Tibial artery (tissue), 4 donors: ENCODE results near the gene SSBP4.
A peak's percentile ranks its signal among the peaks of the same experiment; 100 is the strongest.

Experiments
- DNase-seq, 2 donors: peaks; one replicate each; pipeline ENCODE4 v3.0.0-alpha.2; 2019
- H3K27ac ChIP-seq, 2 donors: fragments of 200-600 bp; sonication (generic) in 1 of 2; 1 replicate in 1 of 2; 2 replicates in 1 of 2; pipeline ENCODE4 v1.5.1; 2018 to 2019; ENCODE audit warnings: mild to moderate bottlenecking in 1 of 2
- H3K27me3 ChIP-seq, 2 donors: fragments of 200-600 bp; sonication (generic) in 1 of 2; one replicate each; pipeline versions ENCODE4 v1.5.1 to v1.6.0; 2016 to 2019
- H3K36me3 ChIP-seq, 3 donors: fragments of 200-600 bp; sonication (generic) in 2 of 3; one replicate each; pipeline ENCODE4 v1.5.1; 2016 to 2019; ENCODE audit warnings: mild to moderate bottlenecking in 2 of 3
- H3K4me1 ChIP-seq, 4 donors: fragments of 200-600 bp; sonication (generic) in 2 of 4; 1 replicate in 3 of 4; 2 replicates in 1 of 4; pipeline ENCODE4 v1.5.1; 2016 to 2019
- H3K4me3 ChIP-seq, 2 donors: fragments of 200-600 bp; sonication (generic) in 1 of 2; 1 replicate in 1 of 2; 2 replicates in 1 of 2; pipeline ENCODE4 v1.5.1; 2018 to 2019; ENCODE audit warnings: mild to moderate bottlenecking in 2 of 2
- H3K9me3 ChIP-seq, 3 donors: fragments of 200-600 bp; sonication (generic) in 1 of 3; one replicate each; pipeline ENCODE4 v1.5.1; 2016 to 2019
- intact Hi-C: fragments of 100-400 bp; cut with DNase I; formaldehyde crosslinking; loops from one replicate; pipeline ENCODE4 v1.15.0; 2023; ENCODE audit warnings: low total_unique reads
- TF ChIP-seq, protein P1 (sequence below), 2 experiments: fragments of 200-600 bp in 1 of 2; fragments of 450-650 bp in 1 of 2; IDR thresholded peaks; one replicate each; pipeline ENCODE4 v1.5.1; 2017 to 2019; ENCODE audit warnings: antibody characterized with exemption in 2 of 2, mild to moderate bottlenecking in 1 of 2, moderate library complexity in 1 of 2

SSBP4 gene

DNA sequence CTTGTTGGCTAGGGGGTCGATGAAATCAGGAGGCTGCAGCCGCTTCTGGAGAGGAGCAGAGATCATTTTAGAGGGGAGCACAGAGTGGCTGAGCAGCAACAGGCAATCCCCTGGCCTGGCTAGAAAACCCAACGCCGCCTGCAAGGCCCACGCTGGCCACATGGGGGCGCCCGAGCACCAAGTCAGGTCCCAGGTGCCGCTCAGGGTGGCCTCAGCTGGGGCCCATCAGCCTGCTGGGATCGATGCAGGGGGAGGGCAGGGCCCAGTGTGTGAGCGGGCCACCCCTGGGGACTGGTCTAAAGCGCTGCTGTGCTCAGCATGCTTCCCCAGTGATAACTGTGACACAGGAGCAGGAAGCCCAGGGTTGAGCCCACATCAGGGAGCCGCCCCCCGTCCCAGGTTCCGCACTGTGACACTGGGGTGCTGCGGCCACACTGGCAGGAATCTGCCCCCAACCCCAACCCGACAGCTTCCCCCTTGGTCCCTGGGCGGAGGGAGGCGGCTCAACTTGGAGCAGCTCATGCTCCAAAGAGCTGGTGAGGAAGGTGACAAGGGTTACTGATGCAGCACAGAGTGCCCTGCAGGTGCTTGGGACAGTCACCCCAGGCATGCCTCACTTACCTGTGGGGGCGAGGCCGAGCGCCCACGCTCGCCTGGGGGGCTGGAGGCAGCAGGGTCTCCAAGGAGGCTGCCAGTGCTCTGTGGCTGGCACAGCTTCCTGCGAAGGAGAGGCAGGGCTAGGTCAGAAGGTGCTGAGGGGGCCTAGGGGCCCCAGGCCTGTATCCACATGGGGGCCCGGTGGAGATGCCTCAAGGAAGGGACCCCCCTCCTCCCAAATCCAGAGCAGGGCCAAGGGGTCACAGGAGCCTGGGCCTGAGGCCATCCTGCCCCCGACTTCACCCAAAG, 32.0 kb downstream of the SSBP4 start:
- TF ChIP-seq, protein P1, sequence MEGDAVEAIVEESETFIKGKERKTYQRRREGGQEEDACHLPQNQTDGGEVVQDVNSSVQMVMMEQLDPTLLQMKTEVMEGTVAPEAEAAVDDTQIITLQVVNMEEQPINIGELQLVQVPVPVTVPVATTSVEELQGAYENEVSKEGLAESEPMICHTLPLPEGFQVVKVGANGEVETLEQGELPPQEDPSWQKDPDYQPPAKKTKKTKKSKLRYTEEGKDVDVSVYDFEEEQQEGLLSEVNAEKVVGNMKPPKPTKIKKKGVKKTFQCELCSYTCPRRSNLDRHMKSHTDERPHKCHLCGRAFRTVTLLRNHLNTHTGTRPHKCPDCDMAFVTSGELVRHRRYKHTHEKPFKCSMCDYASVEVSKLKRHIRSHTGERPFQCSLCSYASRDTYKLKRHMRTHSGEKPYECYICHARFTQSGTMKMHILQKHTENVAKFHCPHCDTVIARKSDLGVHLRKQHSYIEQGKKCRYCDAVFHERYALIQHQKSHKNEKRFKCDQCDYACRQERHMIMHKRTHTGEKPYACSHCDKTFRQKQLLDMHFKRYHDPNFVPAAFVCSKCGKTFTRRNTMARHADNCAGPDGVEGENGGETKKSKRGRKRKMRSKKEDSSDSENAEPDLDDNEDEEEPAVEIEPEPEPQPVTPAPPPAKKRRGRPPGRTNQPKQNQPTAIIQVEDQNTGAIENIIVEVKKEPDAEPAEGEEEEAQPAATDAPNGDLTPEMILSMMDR (IDR thresholded peaks at IDR 0.05), result peak; percentile 97 to 98
- intact Hi-C loops, result loop anchor here (5.0 kb wide), 1 partner anchor 131 kb away; no protein-coding TSS in a partner anchor
- H3K4me3 ChIP-seq, result no peak overlapping the region
- peaks cover 0 to 12% (median 5%) of the 10 kb centered on the region in 4 donors for H3K4me1 ChIP-seq
- no peaks in the 10 kb centered on the region for H3K27me3 ChIP-seq
- peak overlapping the region in 1 of 2 donors; percentile 7 for H3K27ac ChIP-seq
- peaks cover 34 to 89% (median 49%) of the 10 kb centered on the region in 3 donors for H3K36me3 ChIP-seq
- peak; percentile 83 to 92 for DNase-seq
- H3K9me3 ChIP-seq, result no peaks in the 10 kb centered on the region

DNA sequence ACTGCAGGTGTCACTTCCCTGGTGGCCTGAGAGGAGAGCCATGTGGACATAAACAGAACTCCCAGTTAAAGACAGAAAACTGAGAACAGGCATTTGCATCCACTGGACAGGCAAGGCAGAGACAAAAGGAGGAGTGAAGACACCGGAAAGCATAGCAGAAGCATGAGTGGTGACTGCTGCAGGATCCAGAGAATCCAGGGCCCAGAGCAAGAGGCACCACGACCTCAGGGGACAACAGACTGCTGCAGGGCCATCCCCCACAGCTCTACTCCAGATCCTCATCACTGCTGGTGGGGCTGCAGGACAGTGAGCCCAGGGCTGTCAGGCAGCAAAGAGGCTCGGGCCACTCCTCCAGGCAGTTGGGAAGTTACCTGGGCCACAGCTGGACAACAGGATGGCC, 33.2 kb downstream of the SSBP4 start:
- no peaks in the 10 kb centered on the region for H3K9me3 ChIP-seq
- H3K4me3 ChIP-seq, result no peak overlapping the region
- intact Hi-C loops, result loop anchor here (5.0 kb wide), 1 partner anchor 130 kb away; no protein-coding TSS in a partner anchor
- no peaks in the 10 kb centered on the region for H3K27me3 ChIP-seq
- TF ChIP-seq, protein P1 (IDR thresholded peaks at IDR 0.05), result no peak
- peaks cover 0 to 22% (median 15%) of the 10 kb centered on the region in 4 donors for H3K4me1 ChIP-seq
- peaks cover 27 to 87% (median 44%) of the 10 kb centered on the region in 3 donors for H3K36me3 ChIP-seq
- no peak overlapping the region for H3K27ac ChIP-seq
- no peak for DNase-seq

DNA sequence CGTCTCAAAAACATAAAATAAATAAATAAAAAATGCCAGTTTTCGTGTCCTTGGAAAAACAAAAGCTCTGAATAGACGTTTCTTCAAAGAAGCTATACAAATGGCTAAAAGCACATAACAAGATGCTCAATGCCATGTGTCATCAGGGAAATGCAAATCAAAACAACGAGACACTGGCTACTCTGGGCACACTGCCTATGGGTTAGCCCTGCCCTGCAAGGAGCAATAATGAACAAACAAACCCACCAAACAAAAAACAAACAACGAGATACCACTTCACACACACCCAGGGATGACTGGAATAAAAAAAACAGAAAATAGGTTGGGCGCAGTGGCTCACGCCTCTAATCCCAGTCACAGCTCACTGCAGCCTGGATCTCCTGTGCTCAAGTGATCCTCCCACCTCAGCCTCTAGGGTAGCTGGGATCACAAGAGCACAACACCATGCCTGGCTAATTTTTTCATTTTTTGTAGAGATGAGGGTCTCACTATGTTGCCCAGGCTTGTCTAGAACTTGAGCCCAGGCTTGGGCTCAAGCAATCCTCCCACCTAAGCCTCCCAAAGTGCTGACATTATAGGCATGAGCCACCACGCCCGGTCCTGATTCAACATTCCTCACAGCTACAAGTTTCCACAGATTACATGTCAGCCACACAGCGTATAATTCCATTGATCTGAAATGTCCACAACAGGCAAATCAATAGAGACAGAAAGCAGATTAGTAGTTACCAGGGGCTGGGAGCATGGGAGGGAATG, 34.2 kb downstream of the SSBP4 start:
- Histone ChIP-seq H3K9me3 (no peaks in the 10 kb centered on the region), H3K4me3 (no peak overlapping the region), H3K27me3 (no peaks in the 10 kb centered on the region), H3K4me1 (peaks cover 0 to 30% (median 21%) of the 10 kb centered on the region in 4 donors), H3K36me3 (peaks cover 22 to 86% (median 50%) of the 10 kb centered on the region in 3 donors), H3K27ac (no peak overlapping the region)
- intact Hi-C loops, result loop anchor here (5.0 kb wide), 1 partner anchor 129 kb away; no protein-coding TSS in a partner anchor
- DNase-seq, result no peak
- TF ChIP-seq, protein P1 (IDR thresholded peaks at IDR 0.05), result no peak

DNA sequence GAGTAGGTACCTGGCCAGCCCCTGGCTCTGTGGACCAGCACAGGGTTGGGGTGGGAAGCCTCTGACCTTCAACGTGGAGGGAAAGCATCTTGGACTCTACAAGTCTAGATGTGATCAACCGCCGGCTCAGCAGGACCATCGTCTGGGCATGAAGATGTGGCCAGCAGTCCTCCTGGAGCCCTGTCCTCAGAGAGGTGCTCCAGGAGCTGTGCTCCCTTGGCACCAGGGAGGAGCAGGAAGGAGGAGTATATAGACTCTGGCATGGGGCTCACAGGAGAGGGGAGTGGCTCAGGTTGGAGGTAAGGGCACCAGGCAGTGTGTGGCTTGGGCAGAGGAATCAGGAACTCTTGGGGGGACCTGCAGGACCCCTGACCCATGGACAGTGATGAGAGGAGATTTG, 37.1 kb downstream of the SSBP4 start:
- Histone ChIP-seq H3K9me3 (no peaks in the 10 kb centered on the region), H3K4me3 (no peak overlapping the region), H3K36me3 (peaks cover 0 to 73% (median 46%) of the 10 kb centered on the region in 3 donors), H3K4me1 (peaks cover 15 to 45% (median 33%) of the 10 kb centered on the region in 4 donors), H3K27me3 (no peaks in the 10 kb centered on the region), H3K27ac (peak overlapping the region; percentile 65 to 74)
- intact Hi-C loops, result no loop called here
- TF ChIP-seq, protein P1 (IDR thresholded peaks at IDR 0.05), result no peak
- DNase-seq, result no peak

DNA sequence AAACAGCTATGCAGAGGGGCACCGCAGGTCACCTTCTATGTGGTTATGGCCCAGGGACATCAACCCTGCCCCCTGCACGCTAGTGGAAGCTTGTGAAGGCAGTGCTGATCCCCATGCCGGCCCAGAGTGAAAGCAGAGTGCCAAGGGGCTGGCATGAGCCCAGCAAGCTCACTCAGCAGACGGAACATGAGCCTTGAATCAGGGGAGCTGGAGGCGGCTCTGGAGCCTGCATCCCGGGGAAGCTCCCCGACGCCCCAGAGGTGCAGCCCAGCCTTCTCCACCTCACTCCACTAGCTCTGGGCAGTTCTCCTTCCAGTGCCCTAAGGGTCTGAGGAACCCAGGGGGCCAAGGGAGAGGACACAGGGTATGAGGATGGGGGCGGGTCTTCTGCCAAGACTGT, 37.8 kb downstream of the SSBP4 start:
- Histone ChIP-seq H3K27ac (peak overlapping the region; percentile 65 to 74), H3K4me3 (no peak overlapping the region), H3K27me3 (no peaks in the 10 kb centered on the region), H3K36me3 (peaks cover 0 to 73% (median 45%) of the 10 kb centered on the region in 3 donors), H3K4me1 (peaks cover 18 to 50% (median 39%) of the 10 kb centered on the region in 4 donors), H3K9me3 (no peaks in the 10 kb centered on the region)
- DNase-seq, result peak; percentile 80 to 93
- intact Hi-C loops, result no loop called here
- TF ChIP-seq, protein P1 (IDR thresholded peaks at IDR 0.05), result no peak
